ENCODE results near the gene WNT2B. TPM values are rescaled to one million over a fixed set of nuclear protein-coding genes. Genes with fewer than 3 reads are reported as not detected.

Gene WNT2B
- total RNA-seq, 1 experiment from 2014 or later: 1.5 TPM

DNA sequence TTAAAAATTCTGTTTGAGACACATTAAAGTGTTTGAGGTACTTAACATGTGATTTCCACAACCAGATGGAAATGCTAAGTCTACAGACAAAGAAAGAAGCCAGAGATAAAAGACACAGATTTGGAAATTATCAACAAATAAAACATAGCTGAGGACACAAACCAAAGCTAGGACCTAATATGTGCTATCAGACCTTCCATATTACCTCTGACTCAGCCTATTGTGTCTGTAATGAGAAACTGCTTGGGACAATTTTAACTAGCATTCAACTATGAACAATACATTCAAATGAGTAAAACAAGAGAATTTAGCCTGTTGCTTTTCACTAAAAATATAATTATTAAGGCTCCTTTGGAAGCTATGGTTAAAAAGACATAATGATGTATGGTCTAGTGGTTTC lies 54.6 kb downstream of the WNT2B start:
- no peak for DNase-seq (ENCODE audit: extremely low read depth, low read depth)

DNA sequence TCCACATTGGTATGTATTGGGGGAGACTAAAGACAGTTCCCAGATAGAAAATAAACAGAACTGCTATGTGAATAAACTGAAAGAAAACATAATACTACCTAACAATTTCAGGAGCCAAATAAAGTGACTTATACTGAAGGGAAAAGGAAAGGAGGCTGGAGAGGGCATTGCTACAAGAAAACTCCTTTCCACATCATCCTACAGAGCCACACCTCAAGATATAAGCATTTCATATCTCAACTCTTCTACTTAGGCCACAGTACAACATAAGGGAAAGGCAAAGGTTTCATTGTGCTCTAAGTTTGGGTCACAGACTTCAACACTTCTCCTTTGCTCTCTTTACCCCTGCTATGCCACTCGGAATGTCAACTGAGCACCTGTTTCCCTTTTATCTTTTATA lies 55.3 kb downstream of the WNT2B start:
- DNase-seq (ENCODE audit: extremely low read depth, low read depth): no peak

DNA sequence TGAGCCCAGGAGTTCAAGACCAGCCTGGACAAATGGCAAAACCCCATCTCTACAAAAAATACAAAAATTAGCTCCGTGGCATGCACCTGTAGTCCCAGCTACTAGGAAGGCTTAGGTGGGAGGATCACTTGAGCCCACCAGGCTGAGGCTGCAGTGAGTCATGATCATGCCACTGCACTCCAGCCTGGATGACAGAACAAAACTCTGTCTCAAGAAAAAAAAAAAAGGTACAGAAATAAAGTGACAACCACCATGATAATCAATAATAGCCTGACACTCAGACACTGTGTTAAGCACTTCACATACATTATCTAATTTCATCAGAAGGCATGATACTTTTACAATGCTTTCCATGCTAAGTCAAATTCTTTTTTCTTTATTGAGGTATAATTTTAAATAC lies 57.0 kb downstream of the WNT2B start:
- DNase-seq (ENCODE audit: extremely low read depth, low read depth): no peak

DNA sequence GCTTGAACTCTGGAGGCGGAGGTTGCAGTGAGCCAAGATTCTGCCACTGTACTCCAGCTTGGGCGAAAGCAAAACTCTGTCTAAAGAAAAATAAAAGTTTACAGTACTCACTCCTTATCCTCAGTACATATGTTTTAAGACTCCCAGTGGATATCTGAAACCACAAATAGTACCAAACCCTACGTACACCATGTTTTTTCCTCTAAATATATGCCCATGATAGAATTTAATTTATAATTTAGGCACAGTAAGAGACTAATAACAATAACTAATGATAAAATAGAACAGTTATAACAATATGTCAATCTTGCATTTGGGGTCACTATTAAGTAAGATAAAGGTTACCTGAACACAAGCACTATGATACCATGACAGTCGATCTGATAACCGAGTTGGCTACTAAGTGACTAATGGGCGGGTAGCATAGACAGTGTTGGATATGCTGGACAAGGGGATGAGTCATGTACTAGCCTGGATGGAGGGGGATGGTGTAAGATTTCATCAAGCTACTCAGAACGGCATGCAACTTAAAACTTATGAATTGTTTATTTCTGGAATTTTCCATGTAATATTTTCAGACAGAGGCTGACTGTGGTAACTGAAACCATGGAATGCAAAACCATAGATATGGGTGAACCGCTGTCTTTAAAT lies 66.5 kb downstream of the WNT2B start:
- DNase-seq (ENCODE audit: extremely low read depth, low read depth): peak; percentile 52

DNA sequence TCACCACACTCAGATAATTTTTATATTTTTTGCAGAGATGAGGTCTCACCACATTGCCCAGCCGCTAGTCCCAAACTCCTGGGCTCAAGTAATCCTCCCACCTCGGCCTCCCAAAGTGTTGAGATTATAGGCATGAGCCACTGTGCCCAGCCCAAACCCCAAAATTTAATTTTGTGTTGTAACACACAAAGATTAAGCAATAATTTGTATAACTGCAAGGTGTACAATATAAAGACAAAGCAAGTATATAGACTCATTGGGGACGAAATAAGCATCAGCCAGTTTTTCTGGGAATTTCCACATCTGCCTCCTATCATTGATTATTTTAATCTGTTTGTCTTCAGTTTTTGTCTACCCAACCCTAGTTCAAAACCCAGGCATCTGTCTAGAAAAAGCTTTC lies 67.5 kb downstream of the WNT2B start:
- DNase-seq (ENCODE audit: extremely low read depth, low read depth): no peak

Other genes starting within 250 kb of the WNT2B start
- 9.4 and 10.7 TPM in 2 replicates for gene CTTNBP2NL, start 112.8 kb upstream of the WNT2B start, total RNA-seq (2014; rRNA removed; shearing (Covaris generic))
- 20.5 and 22.3 TPM in 2 replicates for gene ST7L, start 110.2 kb downstream of the WNT2B start, total RNA-seq (2014; rRNA removed; shearing (Covaris generic))
- gene CAPZA1, start 110.9 kb downstream of the WNT2B start, total RNA-seq (2014; rRNA removed; shearing (Covaris generic)): 137 and 154 TPM in 2 replicates
- gene MOV10, start 165.7 kb downstream of the WNT2B start, total RNA-seq (2014; rRNA removed; shearing (Covaris generic)): 25.8 and 29.5 TPM in 2 replicates
- gene RHOC, start 198.2 kb downstream of the WNT2B start, total RNA-seq (2014; rRNA removed; shearing (Covaris generic)): 76.9 and 96.3 TPM in 2 replicates
- gene PPM1J, start 206.4 kb downstream of the WNT2B start, total RNA-seq (2014; rRNA removed; shearing (Covaris generic)): 0.69 and 0.72 TPM in 2 replicates